IPS-NIHi11 (cell line): Measurements from ENCODE around the gene KIT.

Source experiments
- DNase-seq: peaks from one replicate; pipeline ENCODE4 v3.0.0; 2012; ENCODE audit warnings: mixed read lengths, low spot score

KIT gene

DNA sequence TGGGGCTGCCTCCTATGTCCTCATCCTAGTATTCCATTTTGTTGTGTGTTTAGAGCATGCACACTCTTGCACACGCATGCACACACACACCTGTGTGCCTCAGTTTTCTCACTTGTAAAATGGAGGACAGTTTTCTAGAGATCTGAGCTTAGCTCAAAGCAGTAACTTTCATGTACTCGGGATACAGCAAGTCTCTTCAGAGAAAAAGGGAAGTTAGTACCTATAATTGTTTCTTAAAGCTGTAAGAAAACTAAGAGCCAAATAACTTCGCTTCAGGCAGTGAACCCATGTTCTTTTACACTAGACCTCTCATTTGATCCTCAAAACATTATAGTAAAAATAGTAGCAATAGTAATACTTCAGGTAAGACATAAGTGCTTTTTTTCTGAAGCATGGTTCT lies 49.6 kb downstream of the KIT start:
- no peak for DNase-seq

DNA sequence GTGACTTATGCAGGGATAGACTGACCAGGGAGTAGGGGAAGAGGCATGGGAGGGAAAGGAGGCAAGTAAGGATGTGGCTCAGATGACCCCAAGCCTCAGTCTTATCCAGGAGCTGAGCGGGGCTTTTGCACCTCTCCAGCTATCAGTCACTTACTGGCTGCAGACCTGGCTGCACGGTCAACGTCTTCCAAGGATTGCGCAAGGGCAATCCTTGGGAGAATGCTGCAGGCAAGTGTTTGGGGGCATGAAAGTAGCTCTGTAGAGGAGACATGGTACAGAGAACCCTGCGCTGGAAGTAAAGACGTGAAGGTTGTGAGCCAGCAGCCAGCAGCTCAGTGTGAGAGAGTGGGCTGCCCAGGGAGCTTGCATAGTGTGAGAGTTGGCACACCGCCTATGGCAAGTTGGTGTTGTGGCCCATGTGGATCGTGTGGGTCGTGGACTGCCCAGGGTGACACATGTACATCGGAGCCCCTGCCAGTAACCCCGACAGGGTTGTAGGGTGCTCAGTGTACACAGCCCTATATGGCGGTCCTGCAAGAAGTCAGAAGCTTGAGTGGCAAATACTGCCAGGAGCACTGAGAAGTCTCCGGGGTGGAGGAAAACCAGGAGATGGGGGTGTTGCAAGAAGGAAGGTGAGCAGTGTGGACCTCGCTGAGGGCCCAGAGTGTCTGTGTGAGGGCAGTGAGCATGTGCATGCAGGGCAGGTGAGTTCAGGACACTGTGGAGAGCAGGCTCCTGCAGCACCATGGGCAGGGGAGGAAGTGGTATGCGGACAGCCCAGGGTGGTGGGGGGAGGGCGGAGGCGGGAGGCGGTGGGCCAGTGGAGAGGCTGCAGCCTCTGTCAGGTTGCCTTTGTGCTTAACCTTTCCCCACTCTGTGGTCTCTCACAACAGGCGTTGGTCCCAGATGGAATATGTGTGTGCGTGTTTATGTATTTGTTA lies 50.9 kb downstream of the KIT start:
- DNase-seq = no peak

- DNase-seq = no peak
These were observed 51.6 kb downstream of the KIT start for GRCh38 chr4:54709400-54709799.

- no peak for DNase-seq
These were observed 54.4 kb downstream of the KIT start for GRCh38 chr4:54712206-54712605.

GRCh38 chr4:54714631-54715030 lies 56.9 kb downstream of the KIT start:
- DNase-seq = no peak

GRCh38 chr4:54716478-54717065 lies 58.8 kb downstream of the KIT start:
- no peak for DNase-seq

- DNase-seq = no peak
These were observed 59.9 kb downstream of the KIT start for GRCh38 chr4:54717694-54718093.

GRCh38 chr4:54719378-54719777 lies 61.6 kb downstream of the KIT start:
- DNase-seq = no peak

DNA sequence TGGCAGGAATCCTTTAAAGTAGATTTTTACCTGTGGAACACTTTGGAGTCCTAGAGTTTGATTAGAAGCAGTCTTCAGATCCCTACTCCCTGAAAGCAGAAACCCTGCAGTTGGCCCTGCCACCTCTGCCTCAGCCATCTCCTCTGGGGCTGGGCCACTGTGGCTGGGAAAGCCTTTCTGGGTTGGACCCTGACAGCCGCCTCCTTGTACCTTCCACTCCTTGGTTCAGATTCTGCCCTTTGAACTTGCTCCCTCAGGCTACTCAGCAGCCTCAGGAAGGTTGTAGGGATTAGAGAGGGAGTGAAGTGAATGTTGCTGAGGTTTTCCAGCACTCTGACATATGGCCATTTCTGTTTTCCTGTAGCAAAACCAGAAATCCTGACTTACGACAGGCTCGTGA lies 65.5 kb downstream of the KIT start:
- DNase-seq = no peak

- DNase-seq = no peak
These were observed 66.1 kb downstream of the KIT start for GRCh38 chr4:54723820-54724219.

DNA sequence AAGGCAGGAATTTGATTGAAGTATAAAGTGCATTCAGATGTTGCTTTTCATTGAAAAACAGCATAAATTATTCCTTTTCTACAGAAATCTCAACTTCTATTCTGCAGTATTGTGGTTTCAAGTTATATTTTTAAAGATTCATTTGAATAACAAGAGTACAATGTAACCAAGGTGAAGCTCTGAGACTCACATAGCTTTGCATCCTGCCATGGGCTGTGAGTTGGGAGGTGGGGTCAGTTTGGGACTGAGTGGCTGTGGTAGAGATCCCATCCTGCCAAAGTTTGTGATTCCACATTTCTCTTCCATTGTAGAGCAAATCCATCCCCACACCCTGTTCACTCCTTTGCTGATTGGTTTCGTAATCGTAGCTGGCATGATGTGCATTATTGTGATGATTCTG lies 69.2 kb downstream of the KIT start:
- DNase-seq = no peak

GRCh38 chr4:54727346-54727745 lies 69.6 kb downstream of the KIT start:
- DNase-seq = no peak

DNA sequence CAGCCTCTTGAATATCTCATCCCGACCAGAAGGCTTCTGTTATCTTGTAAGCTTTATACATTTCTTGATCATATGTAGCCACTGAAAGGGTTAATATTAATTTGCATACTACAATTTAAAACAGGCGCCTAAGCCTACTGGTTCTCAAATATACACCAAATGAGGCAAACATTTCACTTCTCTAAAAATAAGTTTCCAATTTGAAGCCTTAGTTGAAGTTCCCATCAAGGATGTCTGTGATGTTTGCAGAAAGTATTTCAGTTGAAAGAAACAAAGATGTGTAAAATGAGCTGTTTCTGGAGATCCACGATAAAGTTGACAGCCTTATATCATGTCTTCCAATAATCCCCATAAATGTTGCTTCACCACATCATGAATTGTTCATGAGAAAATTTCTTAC lies 70.6 kb downstream of the KIT start:
- DNase-seq = no peak

GRCh38 chr4:54729256-54729655 lies 71.5 kb downstream of the KIT start:
- no peak for DNase-seq

DNA sequence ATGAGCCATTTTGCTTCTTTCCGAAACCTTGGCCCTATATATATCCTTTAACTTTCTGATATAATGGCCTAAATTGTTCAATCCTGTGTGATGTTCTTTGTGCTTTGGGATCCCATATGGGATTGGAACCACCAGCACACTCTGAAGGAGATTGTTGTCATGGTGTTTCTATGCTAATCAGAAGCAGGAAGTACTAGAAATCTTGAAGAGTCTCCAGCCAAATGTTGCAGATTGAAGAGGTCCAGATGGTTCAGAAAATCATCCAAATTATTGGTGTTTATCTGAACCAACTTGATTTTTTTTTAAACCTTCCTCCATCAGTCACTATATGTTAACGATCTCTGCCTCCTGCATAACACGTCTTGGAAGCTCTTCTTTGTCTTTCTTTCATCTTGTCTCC lies 72.8 kb downstream of the KIT start:
- DNase-seq = no peak

DNA sequence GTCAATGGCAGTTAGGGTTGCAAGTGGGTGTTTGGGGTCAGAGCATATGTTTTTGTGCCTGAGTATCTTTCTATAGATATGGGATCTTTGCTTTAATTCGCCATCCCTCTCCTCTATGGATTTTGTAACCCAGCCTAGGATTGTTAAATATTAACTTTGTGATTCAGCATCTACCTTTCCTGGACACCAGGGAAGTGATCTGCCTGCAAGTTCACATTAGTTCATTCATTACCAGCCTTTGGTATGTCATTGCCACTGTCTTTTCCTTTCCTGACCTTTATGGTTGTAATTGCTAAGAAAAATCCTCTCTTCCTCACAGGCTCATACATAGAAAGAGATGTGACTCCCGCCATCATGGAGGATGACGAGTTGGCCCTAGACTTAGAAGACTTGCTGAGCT lies 73.8 kb downstream of the KIT start:
- DNase-seq = no peak

DNA sequence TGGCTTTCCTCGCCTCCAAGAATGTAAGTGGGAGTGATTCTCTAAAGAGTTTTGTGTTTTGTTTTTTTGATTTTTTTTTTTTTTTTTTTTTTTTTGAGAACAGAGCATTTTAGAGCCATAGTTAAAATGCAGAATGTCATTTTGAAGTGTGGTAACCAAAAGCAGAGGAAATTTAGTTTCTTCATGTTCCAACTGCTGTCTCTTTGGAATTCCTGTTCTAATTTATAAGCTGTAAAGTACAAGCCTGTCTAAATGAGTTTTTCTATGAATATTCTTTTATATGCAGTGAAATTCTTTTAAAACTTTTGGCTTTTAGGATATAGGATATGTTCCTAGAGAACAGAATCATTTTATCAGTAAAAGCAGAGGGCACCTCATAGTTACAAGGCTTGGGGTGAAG lies 74.2 kb downstream of the KIT start:
- no peak for DNase-seq

DNA sequence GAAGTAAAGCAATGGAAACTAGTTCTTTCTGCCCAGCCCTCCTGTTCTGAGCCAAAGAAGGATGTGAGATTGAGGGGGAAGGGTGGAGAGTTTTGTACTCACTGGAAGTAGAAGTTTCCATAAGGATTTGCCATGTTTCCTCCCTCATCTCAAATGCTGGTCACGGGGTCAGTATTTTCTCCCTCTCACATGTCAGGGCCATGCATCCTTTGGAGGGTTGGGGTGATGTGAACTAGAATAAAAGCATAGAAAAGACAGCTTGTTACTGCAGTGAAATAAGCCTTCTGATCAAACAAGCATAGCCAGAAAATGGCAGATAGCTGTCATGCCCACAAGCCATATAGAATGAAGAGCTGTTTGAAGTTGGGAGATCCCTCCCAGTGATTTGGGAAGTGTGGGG lies 79.7 kb downstream of the KIT start:
- DNase-seq = no peak

GRCh38 chr4:54741202-54741601 lies 83.4 kb downstream of the KIT start:
- DNase-seq = no peak

- DNase-seq = no peak
These were observed 85.1 kb downstream of the KIT start for GRCh38 chr4:54742636-54743399.

DNA sequence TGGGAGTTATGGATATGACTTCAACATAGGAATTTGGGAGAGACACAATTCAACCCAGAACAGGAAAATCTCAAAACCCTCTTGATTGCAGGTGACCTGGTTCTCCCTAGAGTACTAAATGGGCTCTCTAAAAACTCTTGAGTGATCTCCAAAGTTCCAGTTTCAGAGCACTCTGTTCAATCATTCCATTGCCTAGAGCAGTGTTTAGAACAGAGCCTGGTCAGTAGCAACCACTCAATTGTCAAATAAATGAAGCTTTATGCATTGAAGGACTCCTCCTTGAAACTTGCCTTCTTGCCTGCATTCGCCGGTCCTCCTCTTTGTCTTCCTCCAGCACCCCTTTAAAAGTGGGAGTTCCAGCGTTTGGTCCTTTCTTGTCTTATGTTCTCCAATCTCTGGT lies 85.8 kb downstream of the KIT start:
- no peak for DNase-seq

DNA sequence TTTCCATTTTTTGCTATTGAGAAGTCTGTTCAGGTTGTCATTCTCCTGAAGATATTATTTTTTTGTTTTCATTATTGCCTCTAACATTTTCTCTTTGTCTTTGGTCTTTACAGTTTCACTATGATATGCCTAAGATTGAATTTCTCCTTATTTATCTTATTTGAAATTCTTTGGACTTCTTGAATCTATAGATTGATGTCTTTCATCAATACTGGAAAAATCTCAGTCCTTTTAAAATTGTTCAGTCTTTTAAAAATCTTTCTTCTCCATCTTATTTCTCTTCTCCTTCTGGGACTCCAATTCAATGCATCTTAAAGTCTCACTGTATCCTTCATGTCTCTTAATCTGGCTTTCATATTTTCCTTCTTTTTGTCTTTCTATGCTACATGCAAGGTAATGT lies 86.7 kb downstream of the KIT start:
- no peak for DNase-seq
